Stimulated activated CD4-positive, alpha-beta T cell treated with anti-CD3 and anti-CD28 coated beads, Interleukin-2, amount 100 ng/mL, for 48 hours (primary cell): ENCODE measurements around the gene MPPED2.

ENCODE experiments used
- DNase-seq, 2 donors: peaks; one replicate each; pipeline ENCODE4 v3.0.0-alpha.2; 2020

The MPPED2 gene

DNA sequence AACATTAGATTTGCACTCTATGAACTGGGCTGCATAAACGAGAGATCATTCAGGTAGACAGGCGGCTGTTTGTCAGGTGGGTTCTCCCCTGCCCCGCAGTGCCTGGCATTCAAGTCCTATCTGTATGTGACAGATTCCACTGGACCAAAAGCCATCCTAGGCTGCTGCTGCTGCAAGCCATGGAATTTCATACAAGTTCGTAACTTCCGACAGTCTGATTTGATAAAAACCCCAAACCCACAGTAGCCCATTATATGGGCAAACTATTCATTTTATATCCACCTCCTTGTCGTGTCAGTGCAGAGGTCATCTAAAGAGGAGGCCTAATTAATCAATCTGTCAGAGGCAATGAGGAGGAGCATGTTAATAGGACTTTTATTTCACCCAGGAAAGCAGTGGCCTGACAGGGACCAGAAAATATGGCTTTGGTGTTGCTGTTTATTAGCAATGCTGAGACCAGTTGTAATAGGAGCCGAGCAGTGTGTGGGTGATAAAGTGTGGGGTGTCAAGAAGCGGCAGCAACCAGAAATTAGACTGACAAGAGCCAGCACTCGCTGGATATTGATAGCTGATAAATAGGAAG, 139.0 kb downstream of the MPPED2 start:
- DNase-seq = no peak

DNA sequence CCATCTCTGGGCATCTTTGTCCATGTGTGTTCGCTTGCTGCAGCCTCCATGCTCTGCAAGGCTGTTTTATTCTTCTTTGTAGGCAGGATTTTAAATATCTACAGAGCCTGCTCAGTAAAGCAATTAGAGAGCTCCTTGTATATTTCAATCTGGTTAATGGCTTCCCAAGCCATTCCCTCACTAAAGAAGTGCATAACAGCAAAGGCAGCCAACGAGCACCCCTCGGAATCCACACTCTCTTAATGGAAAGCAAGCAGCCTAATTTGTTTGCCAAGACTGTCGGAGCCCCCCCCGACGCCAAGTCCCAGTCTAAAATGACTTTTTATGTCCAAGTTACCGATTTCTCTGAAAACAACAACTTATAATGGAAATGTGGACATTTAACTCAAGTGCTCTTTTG, 139.6 kb downstream of the MPPED2 start:
- no peak for DNase-seq

DNA sequence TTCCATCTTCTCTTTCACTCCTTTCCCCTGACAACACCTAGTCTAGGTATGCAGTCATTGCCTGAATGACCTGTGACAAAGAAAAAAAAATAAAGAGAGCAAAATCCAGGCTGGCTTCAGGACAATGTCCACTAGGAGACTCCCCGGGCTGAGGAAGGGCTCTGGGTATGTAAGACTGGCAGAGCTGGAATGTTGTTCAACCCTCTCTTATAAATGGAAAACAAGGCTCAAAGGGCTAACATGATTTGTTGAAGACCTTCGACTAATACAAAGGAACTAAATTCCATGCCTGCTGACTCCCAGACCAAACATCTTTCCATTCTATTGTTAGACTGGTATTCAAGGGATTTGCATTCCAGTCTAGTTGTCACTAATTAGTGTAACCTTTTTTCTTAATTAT, 141.1 kb downstream of the MPPED2 start:
- DNase-seq = no peak

DNA sequence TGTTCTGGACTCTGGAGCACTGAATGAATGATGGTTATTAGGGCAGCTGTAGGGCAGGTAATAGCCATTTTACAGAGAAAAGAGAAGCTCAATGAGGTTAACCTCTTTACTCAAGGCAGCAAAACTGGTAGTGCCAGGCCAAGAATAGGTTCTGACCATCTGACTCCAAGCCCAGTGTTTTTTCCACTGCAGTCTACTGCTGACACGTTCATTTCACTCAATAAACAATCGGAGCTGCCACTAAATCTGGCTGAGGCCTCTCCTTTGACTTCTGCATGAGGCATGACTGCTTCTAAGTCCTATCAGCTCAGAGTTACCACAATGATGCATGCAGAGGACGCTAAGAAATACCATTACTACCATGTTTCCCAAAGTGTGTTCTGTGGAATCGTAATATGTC, 145.6 kb downstream of the MPPED2 start:
- DNase-seq = no peak

DNA sequence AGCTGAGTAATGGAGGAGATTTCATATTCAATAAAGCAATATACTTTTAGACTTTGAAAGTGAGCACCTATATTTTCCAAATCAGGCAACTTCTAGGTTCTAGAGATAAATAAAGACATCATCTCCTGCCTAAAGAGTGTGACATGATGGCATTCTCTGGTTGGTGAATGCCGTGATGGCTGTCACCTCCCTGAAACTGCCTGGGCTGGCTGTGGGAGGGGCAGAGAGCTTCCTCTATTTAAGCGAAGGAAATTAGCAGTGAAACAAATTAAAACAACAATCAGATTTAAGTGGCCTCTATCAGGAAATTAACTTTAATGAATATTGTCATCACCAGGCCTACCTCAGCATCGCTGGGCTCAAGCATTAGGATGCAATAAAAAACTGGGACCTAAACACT, 149.4 kb downstream of the MPPED2 start:
- DNase-seq = no peak

DNA sequence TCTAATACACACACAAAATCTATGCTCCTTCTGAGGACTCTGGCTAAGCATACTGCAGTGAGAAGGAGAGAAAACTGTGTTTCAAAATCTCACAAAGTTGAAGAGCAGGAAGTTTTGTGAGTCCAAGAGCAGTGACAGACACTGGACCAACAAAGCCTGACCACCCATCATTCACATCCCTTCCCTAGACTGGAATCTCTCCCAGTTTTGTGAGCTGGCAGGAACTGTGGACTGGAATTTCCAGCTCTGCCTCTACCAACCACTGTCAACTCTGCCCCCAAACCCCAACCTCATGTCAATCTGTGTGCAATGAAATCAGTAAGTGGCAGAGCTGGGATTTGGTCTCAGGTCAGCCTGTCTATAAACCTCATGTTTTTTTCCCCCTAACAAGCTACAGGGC, 150.7 kb downstream of the MPPED2 start:
- no peak for DNase-seq

DNA sequence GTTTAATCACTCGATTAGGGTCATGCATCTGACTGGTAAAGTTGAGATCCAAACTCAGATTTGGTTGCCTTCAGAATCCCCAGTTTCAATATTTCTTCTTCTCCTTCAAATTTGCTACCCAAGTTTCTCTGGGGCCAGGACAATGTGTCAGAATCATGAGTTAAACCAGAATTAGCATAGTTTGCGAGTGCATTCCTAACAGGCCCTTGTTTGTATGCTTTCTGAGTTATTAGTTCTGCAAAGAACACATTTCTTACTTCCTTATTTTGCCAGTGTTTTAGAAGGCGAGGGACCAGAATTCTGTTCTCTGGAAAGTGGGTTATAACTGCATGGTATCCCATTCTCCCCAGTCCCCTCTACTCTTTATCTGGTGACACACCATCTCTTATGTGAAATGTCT, 151.3 kb downstream of the MPPED2 start:
- DNase-seq = no peak

DNA sequence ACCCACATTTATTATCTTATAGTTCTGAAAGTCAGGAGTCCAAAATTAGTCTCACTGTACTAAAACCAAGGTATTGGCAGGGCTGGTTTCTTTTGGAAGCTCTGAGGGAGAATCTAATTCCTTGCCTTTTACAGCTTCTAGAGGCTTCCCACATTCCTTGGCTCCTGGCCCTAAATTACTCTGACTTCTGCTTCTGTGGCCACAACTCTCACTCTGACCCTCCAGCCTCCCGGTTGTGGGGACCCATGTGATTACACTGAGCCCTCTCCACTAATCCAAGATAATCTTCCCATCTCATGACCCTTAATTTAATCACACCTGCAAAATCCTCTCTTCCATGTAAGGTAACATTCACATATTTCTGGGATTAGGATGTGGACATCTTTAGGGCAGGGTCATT, 152.3 kb downstream of the MPPED2 start:
- no peak for DNase-seq

DNA sequence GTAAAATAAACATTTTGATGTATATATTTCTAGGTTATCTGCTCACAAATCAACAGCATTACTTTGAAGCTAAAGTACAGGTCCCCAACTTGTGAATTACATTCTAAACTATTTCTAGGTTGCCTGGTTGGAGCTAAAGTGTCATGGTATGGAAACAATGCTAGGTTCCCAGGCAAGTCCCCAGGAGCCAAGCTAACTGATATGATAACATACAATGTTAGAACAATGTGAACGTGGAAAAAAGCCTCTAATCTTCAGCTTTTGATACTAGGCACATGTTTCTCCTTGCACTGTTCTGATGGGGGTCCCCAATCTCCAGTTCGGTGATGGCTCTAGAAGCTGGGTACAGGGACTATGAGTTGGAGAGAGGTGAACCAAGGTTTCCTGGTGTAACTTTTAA, 153.4 kb downstream of the MPPED2 start:
- no peak for DNase-seq

DNA sequence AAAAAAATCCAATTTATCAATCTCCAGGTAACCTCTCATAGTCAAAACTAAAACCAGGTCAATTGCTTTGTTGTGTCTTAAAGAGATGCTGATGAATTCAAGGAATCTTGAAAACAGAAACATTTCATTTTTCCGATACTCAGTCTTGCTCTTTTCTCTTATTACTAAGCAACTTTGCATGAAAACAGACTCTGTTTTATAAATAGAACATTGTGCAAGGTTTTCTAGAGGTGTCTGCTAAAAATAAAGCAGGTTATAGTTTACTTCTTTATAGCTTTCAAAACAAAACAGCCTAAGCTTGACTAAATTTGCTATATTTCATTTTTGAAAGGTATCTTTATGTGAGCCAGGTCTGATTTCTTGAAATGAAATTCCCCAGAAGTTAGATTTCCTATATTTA, 154.0 kb downstream of the MPPED2 start:
- DNase-seq = no peak

DNA sequence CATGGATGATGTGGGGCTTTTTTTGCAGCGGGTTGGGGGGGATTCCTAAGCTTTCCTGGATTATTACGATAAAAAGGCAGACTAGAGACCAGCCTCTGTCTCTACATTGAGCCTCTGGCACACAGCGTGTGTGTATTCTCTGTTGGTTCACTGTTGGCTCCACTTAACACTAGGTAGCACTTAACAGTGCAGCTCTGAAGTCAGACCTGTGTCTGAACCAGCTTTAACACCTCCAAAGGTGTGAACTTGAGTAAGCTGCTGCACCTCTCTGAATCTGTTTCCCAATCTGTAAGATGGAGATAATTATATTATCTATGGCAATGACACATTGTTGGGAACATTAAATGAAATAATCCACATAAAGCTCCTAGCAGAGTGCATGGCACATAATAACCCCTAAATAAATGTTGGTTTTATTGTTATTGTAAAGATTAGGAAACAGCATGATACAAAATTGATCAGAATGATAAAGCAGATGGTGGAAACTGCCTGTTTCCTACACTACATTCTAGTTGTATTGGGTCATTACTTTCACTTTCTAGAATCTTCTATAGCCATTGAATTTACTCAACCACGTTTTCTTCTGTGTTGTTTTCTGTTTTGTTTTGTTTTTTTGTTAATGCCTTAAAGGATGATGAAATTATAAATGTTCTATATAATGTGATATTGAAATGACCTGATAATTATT, 154.9 kb downstream of the MPPED2 start:
- no peak for DNase-seq

DNA sequence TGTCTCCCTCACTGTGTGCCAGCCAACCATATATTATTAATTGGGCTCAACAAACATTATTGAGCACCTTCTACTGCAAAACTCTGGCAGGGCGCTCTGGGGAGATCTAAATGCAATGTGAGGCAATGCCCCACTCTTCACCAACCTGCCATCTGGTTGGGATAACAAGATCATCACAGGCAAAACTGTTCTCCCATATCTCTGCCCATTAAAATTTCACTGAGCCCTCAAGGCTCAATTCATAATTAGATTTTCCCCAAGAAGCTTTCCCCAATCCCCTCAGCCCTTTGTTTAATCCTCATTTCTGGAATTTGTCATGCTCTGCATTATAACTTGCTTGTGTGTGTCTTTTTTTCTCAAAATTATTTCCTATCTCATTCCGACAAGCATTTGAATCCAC, 156.6 kb downstream of the MPPED2 start:
- DNase-seq = no peak

DNA sequence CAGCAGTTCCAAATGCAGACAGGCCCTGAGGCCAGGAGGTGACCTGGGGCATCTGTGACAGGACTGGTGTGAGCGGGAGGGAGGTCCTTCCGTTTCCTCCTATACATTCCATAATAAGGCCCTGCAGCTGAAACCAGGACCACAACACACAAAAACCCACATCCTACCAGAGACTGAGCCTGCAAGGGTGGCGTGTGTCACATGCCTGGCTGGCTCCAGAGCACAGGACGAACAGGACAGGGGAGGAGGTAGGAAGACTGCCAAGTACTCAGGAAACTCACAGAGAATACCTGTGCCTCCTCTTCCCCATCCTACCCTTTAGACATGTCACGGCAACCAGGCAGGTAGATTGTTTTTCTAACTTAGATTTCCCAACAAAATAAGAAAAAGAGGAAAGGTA, 159.4 kb downstream of the MPPED2 start:
- no peak for DNase-seq

DNA sequence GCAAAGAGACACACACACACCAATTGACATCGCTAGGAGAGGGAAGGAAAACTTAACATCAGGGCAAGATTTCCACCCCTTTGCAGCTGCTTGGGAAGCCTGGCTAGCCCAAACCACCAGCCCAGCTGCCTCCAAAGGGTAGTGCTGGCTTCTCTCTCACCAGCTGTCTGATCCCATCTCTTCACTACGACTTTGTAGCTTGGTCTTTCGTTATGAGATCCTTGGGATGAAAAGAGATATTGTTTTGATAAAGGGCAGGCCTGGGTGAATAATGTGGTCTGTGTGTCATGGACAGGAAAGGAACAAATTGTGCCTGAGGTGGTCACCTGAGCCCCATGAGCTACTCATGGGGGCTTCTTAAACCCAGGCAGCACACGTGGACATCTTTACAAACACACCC, 161.3 kb downstream of the MPPED2 start:
- no peak for DNase-seq

DNA sequence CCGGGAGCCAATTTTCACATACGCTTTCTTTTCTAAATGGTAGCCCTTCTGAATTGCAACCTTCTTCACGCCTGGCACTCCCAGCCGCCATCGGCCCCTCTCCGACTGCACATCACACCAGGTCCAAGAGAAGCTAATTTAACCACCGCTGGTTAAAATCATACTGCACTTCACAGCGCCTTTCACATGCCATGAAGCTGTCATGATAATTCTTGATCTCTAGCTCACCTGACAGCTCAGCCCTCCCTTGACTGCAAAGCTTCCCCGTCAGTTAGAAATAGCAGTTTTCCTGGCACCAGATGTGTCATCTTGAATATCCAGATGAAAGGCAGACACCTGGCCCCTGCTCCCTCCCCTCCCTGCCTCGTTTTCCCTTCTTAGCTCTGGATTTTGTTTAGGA, 161.8 kb downstream of the MPPED2 start:
- DNase-seq = no peak

DNA sequence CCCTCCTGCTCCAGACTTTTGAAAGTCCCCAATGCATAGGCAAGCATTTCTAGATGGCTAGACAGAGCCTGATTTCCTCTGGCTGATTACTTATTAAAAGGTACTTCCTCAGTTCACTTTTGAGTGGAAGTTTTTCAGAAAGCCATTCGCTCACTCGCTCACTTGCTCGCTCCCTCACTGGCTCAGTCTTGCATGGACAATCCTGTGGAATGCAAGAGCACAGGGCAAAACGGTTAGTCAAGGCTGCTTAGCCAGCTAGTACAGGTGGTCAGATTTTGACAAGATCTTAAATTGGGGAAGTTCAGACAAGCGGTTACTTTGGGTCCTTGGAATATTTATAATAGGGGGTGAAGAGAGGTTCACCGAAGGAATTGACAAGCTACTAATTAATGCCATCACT, 162.3 kb downstream of the MPPED2 start:
- no peak for DNase-seq

DNA sequence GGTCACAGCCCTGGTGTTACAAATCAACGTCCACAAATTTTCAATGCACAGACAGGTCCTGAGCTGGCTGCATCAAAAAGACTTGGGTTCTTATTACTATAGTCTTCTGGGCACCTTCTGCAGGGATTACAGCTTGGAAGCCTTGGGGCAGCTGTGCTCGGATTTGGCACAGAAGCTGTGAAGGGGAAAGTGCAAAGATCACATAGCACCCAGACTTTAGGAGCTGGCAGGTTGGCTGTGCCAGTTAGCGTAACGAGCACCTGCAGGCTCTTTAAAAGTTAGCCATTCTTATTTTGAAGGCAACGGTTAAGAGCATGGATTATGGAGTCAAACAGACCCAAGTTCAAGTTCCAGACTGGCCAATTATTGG, 162.9 kb downstream of the MPPED2 start:
- DNase-seq = no peak

DNA sequence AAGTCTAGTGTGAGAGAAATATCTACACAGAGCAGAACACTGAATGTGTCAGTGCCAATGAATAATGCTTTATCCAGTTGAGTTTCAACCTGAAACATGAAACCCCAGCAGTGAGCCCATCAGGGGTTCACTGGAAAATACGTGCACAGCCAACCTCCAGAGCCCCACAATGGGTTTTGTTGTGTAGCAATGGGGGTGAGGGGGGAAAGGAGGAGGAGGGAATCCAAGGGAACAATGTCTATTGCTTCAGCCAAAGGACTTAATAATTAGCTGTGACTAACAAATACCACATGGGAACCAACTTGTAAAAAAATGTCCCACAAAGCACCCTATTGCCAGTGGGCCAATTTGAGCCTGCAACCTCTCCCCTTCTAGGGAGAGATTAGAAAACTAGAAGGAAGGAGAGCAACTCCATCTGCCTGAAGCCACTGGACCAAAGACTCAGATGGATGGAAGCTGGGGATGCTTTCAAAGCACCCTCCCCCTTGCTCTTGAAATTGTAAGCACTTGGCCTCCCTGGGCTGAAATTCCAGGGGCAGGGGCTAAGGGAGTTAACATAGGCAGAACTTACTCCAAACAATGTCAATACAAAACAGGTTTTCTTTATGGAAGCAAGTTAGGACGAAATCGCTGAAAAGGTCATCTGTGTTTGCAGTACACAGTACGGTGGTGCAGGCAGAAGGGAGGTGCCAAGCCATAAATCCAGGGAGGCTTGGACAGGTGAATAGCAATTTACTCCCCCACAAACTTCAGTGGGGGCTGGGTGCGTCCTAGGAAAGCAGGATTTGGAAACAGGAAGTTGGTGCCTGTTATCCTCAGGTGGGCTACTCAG, 163.5 kb downstream of the MPPED2 start:
- no peak for DNase-seq

DNA sequence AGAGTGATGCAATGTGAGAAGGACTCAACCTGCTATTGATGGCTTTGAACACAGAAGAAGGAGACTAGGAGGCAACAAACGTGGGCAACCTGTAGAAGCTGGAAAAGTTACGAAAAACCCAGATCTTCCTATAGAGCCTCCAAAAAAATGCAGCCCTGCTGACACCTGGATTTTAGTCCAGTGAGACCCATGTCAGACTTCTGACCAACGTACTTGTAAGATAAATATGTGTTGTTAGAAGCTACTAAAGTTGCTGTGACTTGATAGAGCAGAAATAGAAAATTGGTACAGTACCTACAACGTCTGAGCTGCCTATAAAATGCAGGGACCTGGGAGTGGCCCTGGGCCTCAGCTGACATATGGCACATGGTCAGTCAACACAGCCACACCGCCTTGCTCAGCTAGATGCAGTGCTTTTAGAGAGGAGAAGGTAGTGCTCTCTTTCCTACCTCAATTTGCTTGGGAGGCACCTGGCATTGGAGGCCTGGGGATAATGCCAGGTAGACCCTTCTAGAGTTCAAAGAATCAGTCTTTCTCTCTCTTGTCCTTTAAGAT, 165.8 kb downstream of the MPPED2 start:
- DNase-seq = no peak

DNA sequence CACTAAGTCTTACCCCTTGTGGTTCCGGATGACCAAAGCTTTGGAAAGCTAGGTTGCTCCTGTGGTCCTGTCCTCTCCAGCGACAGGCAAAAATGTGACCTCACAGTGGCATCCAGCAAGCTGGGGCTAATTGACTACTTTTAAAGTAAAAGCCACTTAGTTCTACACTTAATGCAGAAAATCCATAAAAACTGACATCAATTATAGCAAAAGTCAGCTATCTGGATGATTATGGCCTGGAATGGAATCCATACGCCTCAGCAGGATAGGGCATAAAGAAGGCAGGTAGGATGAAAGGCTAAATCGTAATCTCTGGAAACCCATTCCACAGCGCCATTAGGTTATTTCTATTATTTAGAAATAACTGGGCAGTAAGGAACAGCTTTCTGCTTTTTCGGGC, 171.3 kb downstream of the MPPED2 start:
- DNase-seq = no peak

DNA sequence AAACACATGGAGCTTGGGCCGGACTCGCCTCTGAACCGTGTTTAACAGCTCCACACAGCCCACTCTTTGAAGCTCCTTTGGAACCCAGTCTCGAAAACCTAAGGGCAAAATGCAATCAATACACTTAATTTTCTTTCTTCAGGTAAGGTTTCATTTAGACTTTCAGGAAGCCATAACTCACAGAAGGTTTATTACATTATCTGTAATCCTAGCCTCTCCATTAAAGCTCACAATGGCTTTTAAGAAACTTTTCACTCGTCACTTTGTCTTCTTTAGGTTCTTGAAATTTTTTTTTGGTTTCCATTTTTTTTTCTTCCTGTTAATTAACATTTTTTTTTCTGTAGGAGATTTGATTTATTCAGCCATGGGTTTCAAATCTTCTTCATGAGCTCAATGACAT, 171.9 kb downstream of the MPPED2 start:
- no peak for DNase-seq

DNA sequence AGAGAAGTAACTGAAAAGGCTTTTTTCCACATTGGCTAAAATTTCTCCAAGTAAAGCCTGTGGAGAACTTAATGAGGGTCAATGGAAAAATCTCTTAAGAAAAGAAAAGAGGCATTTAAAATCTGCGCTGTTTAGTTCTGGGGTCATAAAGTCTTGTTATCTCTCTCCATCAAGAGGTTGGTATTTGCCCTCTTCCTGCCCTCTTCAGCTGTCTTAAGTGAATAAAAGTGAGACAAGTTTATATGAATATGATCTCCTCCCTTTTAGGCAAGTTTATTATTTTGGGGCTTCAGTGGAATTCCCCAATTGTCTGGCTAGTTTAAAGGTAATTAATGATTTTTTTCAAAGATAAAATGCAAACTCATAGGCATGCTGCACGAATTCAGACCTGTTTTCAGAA, 173.6 kb downstream of the MPPED2 start:
- no peak for DNase-seq

DNA sequence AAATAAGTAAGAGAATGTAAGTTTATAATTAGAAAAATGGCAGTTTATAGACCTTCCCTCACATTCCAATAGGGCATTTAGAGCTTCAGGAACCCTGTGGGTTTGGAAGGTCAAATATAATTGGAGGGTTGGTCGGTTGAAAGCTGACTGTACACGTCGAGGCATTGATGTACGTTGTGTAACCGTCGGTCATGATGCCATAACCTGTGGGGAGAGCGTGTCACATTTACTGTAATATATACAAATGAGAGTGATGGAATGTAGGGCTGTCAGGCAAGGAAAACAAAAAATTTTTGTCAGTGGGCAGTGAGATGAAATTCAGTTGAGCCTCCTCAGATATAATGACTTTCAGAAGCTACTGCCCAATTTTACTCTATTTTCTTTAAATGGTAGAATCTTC, 174.8 kb downstream of the MPPED2 start:
- DNase-seq = no peak
